A375 (cell line): ENCODE measurements around the gene GOLGA2. TPM values are rescaled to one million over a fixed set of nuclear protein-coding genes. Genes with fewer than 3 reads are reported as not detected.

ENCODE experiments used
- small RNA-seq: library from RNA; depleted of rRNA; stranded (forward); fragments of <200 nt; gene quantifications from one replicate; pipeline ENCODE3, GENCODE V24; 2014
- total RNA-seq: library from RNA; depleted of rRNA; stranded (reverse); fragments of >200 nt; shearing (Covaris generic); gene quantifications from 2 replicates; pipeline ENCODE4 v1.2.3, GENCODE V29; 2014; rRNA removed

GOLGA2 gene, protein sequence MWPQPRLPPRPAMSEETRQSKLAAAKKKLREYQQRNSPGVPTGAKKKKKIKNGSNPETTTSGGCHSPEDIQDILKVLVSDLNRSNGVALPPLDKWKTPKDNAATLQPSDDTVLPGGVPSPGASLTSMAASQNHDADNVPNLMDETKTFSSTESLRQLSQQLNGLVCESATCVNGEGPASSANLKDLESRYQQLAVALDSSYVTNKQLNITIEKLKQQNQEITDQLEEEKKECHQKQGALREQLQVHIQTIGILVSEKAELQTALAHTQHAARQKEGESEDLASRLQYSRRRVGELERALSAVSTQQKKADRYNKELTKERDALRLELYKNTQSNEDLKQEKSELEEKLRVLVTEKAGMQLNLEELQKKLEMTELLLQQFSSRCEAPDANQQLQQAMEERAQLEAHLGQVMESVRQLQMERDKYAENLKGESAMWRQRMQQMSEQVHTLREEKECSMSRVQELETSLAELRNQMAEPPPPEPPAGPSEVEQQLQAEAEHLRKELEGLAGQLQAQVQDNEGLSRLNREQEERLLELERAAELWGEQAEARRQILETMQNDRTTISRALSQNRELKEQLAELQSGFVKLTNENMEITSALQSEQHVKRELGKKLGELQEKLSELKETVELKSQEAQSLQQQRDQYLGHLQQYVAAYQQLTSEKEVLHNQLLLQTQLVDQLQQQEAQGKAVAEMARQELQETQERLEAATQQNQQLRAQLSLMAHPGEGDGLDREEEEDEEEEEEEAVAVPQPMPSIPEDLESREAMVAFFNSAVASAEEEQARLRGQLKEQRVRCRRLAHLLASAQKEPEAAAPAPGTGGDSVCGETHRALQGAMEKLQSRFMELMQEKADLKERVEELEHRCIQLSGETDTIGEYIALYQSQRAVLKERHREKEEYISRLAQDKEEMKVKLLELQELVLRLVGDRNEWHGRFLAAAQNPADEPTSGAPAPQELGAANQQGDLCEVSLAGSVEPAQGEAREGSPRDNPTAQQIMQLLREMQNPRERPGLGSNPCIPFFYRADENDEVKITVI
- total RNA-seq: 95.8 and 117 TPM in 2 replicates

DNA sequence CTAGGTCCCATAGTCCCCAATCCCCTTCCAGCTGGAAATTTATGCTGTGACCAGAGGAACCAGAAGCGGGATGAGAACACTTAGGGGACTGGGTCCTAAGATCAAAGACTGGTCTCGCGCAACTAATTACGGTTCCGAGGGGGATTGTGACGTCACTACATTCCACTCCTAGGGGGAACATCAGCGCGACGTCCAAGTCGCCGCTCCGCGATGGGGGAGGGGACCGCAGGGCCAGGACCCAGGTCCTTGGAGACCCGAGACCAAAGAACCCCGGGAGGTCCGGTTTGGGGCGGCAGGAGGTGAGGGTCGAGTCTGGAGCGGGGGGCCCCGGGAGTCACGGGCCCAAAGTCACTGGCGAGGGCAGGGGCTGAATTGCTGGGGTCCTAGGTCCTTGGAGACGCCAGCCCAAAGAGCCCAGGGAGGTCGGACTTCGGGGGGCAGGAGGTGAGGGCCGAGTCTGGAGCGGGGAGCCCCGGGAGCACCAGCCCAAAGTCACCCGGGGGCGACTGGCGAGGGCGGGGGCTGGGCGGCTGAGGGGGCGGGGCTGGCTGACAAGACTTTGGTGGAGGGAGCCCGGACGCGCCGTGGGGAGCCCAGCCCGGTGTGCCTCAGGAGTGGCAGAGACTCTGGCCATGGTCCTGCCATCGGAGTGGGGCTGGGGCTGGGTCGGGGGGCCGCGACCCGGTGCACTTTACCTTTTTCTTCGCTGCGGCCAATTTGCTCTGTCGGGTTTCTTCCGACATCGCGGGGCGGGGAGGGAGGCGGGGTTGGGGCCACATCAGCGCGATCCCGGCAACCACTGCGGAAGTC is at the start of gene GOLGA2:
GOLGA2 (minus strand) TSS at position 810 of the 810 bp plus-strand sequence; CDS start at position 779, 31 bp downstream.

DNA sequence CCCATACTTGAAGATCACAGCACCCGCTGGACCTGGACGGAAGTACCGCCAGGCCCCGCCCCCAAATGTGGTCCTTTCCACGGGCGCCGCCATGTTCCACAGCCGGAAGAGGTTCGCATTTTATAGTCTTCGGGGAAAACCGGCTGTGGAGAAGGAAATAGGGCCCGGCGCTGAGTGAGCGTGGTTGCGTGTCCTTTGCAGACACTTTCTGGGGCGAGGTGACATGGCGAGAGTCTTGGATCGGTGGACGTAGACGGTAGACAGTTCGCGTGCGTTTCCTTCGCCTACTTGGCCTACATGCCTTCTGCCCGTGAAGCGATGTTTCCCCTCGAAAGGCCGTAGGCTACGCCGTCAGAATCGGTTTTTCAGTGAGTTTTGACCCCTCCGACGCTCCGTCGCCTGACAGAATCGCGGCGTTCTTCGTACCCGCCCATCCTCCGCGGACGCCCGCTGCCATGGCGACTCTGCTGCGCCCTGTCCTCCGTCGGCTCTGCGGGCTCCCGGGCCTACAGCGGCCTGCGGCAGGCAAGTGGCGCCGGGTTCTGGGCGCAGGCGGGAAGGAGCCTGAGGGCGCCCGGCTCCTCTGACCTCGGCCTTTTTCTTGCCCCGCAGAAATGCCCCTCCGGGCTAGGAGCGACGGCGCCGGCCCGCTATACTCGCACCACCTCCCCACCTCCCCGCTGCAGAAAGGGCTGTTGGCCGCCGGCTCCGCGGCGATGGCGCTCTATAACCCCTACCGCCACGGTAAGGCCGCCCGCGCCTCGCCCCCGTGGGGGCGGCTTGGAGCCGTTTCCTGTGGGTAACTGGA is 46.8 kb upstream of the GOLGA2 start, which contains the start of the genes COQ4 and TRUB2:
COQ4 (plus strand) TSS at position 436 of the 808 bp plus-strand sequence; CDS start at position 456, 20 bp downstream.
TRUB2 (minus strand) TSS at position 44 of the 808 bp plus-strand sequence; CDS start at position 5, 39 bp downstream.

DNA sequence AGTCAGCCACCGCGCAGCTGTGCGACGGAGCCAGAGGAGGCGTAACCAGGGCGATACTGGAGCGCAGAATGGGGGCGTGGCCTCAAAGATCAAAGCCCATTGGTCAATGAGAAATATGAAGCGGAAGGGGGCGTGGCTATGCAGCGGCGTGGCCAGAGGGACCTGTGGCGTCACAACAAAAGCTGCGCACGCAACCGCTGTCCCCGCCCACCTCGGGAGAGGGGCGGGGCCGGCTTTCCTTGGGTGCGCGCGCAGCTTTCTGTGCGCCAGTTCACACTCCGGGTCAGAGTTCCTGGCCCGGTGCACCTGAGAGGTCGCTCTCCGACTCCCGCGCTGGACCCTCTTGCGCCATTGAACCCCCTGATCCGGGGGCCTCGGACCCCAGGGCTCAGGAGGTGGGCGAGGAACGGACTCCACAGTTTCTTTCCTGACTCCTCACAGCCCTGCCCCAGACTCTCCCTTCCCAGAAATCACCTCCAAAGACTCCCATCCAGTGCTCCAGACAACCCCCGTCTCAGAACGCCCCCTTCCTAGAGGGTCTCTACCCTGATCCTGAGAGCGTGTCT is 284 bp upstream of the GOLGA2 start, which contains the start of gene SWI5:
SWI5 (plus strand) TSS at position 269 of the 566 bp plus-strand sequence.

Small RNA genes lying within 50 kb of the gene (small RNA-seq; reads per million reads assigned to genes)
- gene MIR199B (0.92 reads per million, percentile 52 among the genes with 10 or more reads in this experiment), gene MIR3154 (not detected)

Other genes starting within 250 kb of the GOLGA2 start
- 15.0 and 18.6 TPM in 2 replicates for gene NAIF1, start 208.7 kb downstream of the GOLGA2 start, total RNA-seq
- gene SLC25A25, start 207.8 kb downstream of the GOLGA2 start, total RNA-seq: 40.8 and 52.1 TPM in 2 replicates
- 124 and 149 TPM in 2 replicates for gene PTGES2, start 148.3 kb downstream of the GOLGA2 start, total RNA-seq
- gene LCN2, start 126.6 kb downstream of the GOLGA2 start, total RNA-seq: 0.98 and 4.4 TPM in 2 replicates
- gene BBLN, start 115.7 kb downstream of the GOLGA2 start, total RNA-seq: 135 and 168 TPM in 2 replicates
- 71.0 and 84.0 TPM in 2 replicates for gene CIZ1, start 84.4 kb downstream of the GOLGA2 start, total RNA-seq
- 43.2 and 45.4 TPM in 2 replicates for gene DNM1, start 72.6 kb downstream of the GOLGA2 start, total RNA-seq
- 47.0 and 53.1 TPM in 2 replicates for gene SWI5, start 269 bp upstream of the GOLGA2 start, total RNA-seq
- 43.4 and 51.6 TPM in 2 replicates for gene TRUB2, start 46.4 kb upstream of the GOLGA2 start, total RNA-seq
- gene COQ4, start 46.8 kb upstream of the GOLGA2 start, total RNA-seq: 53.9 and 56.4 TPM in 2 replicates
- 24.0 and 24.8 TPM in 2 replicates for gene SLC27A4, start 64.5 kb upstream of the GOLGA2 start, total RNA-seq
- 79.1 and 80.8 TPM in 2 replicates for gene URM1, start 95.4 kb upstream of the GOLGA2 start, total RNA-seq
- gene CERCAM, start 144.8 kb upstream of the GOLGA2 start, total RNA-seq: 32.1 and 32.5 TPM in 2 replicates
- 68.3 and 78.2 TPM in 2 replicates for gene ODF2, start 180.0 kb upstream of the GOLGA2 start, total RNA-seq
- gene GLE1, start 228.7 kb upstream of the GOLGA2 start, total RNA-seq: 52.9 and 54.4 TPM in 2 replicates